ENCODE results near the gene VGF.

The VGF gene

DNA sequence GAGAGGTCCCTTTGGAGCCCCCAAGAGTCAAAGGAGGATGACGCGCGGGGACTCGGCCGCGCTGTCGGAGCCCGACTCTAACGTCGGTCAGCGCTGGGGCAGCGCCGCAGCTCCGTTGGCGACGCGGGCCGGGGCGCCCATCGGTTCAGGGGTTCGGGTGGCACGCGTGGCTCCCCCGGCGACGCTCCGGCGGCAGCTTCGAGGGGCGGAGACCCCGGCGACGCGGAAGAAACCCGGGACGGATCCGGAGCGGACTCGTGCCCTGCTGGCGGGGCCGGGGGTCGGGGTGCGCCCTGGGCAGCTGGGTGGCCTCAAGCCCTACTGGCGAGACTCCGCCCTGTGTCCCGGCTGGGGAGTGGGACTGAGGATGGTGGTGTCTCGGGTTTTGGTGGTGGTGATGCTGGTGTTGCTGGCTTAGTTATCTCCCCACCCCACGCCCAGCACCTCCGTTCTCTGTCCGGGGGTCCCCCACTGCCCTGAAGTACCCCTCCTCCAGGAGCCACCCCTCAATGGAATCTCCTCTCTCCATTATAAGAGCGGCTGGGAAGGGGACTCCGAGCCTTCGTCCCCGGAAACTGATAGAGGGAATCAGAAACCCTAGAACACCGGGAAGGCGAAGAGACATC is 14.9 kb upstream of the VGF start, which contains the start of gene NAT16:
TSS of gene NAT16 (minus strand) at position 164 of the 626 bp plus-strand sequence. CDS start 5,486 bp downstream, outside the sequence.
- no peak for DNase-seq

DNA sequence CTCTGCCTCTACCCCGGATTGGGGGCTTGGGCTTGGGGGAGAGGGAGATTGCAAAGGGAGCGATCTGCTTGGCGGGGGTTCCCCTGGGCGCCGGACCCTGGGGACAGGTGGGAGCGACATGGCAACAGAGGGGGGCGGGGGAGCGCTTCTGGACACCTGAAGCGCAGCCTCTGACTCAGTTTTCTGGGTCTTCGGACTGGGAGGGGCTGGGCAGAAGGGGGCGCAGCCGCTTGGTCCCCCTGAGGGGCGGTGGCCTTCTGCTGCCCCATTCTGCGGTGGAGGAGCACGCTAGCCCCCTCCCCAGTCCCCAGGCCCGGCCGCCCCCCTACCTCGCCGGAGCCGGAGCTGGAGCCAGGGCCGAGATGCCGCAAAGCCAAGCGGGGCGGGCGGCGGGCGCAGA is 14.3 kb upstream of the VGF start:
- no peak for DNase-seq

GRCh38 chr7:101179117-101179516 is 13.7 kb upstream of the VGF start:
- no peak for DNase-seq

DNA sequence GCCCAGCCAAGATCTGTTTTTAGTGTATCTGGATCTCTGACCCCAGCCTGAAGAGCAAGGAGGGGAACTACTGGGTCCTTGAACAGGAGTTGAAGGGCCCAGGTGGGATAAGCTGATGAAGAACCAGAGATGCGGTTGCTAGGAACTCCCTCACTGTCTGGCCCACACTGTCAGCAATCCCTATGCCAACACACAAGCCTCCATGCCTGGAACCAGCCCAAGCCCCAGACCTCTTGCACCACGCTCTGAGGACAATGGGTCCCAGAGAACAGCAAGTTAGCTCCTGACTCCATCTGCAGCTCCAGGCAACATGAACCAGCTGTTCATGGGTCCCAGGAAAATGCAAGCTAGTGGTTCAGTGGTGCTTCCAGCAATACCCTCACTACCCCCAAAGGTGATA is 12.3 kb upstream of the VGF start:
- DNase-seq = no peak

GRCh38 chr7:101175664-101176063 is 10.3 kb upstream of the VGF start:
- no peak for DNase-seq

DNA sequence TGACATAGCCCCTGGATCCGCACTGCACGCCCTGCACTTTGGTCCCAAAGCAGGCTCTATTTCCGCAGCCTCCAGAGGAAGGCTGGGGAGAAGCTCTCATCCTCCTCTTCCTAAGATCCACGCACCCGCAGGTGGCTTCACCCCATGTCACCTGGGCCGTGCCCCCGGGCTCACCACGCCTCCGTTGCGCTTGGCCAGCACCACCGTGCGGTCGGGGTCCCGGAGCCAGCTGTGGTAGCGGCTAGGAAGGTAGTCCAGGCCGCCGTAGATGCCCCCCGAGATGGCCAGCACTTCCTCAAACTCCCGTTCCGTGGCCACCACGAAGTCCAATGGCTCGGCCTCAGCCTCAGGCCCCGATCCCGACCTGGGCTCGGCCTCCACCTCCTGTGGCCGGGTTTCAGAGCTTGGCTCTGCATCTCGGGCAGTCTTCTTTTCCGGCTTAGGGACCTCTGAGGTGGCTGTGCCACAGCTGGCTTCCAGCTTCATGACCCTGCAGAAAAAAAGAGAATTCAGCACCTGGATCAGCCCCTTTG is 9.0 kb upstream of the VGF start:
- no peak for DNase-seq

DNA sequence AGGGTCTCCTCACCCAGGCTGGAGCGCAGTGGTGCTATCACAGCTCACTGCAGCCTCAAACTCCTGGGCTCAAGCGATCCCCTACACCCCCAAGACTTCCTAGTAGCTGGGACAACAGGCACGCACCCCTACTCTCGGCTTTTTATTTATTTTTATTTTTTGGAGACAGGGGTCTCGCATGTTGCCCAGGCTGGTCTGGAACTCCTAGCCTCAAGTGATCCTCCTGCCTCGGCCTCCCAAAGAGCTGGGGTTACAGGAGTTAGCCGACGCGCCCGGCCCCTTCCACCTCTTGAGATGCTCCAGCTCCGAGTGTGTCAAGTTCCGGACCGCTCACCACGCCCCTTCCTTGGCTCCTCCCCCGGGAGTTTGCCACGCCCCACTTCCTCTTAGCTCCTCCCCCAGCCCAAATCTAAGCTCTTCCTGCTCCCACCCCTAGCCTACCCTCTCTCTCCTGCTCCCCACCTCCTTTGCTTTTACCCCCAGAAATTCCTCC is 8.4 kb upstream of the VGF start:
- DNase-seq = peak; percentile 46

DNA sequence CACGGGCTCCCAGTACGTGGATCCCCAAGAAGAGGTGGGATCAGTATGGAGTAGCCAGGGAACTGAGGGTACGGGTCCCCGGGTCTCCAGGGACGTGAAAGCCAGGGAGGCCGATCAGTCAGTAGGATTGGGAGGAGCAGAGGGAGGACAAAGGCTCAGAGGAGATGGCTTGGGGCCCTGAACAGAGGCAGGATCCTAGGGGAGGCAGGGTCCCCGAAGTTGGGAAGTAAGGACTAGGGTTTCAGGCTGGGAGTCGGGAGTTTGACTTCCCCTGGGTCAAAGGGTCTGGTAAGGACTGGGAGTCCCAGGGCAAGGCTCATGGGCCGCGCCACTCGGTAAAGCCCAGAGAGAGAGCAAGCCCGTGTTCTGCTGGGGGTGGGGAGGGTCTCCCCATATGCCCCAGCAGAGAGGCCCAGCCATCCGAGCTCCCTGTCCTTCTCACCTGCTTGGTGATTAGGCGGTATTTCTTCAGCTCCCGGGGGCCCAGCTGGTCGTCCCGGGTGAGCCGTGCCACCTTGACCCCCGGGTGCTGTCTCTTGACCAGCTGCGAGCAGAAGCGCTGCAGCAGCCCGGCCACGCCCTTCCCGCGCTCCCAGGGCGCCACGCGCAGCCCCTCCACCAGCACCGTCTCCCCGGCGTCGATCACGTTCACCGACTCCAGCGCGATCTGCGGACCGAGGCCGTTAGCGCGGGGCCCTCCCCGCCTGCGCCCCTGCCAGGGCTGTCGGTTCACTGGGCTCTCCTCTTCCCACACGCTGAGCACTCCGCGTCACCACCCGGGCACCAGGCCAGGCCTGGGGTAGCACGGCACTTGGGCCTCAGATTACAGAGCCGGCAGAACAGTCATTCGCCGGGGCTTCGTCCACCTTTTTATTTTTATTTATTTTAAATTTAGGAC is 7.7 kb upstream of the VGF start:
- DNase-seq = peak; percentile 67

DNA sequence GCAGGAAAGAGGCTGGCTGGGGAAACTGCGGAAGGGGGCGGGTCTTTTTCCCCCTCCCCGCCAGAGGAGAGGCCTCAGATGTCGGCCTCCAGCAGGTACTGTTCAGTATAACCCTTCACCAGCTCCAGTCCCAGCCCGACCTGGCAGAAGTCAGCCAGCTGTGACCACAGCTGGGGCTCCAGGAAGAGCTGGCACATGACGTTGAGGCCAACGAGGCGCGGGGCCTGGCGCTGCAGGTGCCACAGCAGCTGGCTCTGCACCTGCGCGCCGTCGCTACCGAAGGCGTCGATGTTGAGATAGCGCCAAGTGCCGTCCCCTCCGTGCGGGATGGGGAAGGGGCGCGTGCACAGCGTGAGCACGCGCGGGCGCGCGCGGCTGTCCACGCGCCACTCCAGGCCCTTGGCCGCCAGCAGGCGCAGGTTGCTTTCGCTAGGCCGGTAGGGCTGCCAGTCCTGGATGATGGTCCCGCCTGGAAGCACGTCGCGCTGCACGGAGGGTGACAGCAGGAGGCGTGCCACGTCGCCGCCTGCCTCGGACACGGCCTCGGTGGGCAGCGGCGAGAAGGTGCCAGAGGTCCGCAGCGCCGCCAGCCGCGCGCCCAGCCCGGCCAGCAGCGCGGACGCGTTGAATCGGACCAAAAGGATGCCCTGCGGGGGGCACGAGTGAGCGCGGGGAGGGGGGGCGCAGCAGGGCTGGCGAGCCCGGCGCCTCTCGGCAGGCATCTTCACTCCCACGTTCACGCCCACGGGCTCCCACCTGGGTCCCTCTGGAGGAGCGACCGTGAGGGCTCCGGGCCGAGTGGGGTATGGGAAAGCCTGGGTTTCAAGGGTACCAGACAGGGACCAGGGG is 6.9 kb upstream of the VGF start:
- DNase-seq = peak; percentile 25

- no peak for DNase-seq
Measured at GRCh38 chr7:101171442-101171837, 6.1 kb upstream of the VGF start.

DNA sequence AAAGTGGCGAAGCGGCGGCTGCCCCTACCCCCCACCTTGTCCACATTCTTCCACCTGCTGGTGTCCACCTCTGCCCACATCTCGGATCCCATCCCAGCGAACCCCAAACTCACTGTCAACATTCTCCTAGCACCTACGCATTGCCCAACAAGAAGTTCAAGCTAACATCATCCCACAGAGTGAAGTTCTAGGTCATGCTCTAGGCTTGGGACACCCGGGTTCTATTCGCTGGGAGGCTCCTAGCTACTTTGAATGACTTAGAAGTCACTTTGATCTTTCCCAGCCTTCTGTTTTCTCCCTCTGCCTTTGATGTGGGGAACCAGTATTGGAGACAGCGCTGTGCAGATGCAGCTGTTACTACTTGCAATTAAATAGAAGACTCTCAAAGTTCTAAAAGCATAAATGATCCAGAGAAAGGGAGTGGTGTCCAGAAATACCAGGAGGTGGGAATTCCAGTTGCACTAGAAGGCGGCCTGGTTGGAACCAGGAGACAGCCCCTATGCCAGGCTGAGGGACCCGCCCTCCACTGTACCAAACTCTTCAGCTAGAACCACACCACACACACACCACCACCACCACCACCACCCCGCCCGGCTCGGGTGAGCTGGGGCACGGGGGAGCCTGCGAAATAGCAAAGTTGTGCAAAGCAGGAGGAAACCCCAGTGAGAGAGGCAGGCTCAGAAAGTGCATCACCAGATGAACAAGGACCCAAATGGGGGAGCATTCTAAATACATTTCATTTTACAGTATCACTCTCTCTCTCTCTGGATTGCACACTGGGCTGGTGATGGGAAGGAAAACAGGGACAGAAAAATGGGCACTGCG is 5.5 kb upstream of the VGF start:
- DNase-seq = no peak

- no peak for DNase-seq
Measured at GRCh38 chr7:101169838-101170551, 4.6 kb upstream of the VGF start.

- DNase-seq = no peak
Measured at GRCh38 chr7:101169110-101169837, 3.9 kb upstream of the VGF start.

DNA sequence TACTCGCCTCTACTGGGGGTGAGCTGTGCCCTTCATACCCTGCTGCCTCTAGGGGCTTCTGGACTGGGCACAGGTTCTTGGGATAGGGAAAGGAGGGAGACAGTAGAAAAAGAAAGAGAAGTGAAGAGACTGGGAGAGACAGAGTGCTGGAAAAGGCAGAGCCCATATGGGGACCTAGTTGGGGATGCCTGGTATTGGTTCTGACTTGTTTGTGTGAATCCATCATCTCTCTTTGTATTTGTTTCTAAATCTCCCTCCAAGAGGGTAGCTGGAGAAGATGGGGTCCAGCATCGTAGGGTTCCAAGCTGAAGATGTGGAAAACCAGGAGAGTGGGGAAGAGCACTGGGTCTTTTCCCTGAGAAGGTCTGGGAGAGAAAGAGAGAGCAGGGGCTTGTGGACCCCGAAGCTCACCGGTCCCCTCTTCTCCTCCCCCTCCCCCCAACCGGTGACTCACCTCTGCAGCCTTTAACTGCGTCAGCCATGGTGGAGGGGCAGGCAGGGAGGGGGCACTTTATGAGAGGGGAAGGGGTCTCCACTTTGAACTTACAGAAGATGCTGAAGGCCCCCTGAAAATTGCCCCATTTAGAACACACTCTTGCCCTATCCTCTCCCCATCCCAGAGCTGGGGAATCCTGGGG is 3.2 kb upstream of the VGF start:
- DNase-seq = no peak

DNA sequence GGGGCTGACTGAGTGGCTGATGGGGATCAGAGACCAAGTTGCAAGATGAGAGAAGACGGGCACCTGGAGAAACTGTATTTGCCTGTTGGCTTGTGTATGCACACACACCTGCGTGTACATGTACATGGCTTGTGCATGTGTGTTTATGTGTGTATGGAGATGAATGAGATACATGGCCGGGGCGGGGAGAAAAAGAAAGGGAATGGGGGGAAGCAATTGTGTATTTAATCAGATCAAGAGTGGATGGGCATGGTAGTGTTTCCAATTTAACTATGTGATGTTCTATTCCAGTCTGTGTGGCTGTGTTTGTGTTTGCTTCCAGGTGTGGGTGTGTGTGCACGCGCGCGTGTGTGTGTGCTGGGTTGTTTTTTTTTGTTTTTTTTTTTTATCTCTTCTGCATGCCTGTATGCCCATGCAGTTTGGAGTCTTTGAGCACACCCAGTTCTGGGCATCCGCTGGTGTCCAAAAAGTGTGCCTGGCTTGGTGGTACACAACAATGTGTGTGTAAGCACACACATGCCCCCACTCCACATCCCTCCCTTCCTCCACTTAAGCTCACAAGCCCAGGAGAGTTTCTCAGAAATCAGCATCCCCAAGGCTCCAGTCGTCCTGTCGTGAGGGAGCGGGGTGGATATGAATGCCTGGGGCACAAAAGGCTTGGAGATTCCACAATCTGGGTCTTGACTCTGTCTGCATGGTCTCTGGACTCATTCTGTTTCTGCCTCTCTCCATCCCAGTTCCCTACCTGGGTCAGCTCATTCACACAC is 2.5 kb upstream of the VGF start:
- no peak for DNase-seq

DNA sequence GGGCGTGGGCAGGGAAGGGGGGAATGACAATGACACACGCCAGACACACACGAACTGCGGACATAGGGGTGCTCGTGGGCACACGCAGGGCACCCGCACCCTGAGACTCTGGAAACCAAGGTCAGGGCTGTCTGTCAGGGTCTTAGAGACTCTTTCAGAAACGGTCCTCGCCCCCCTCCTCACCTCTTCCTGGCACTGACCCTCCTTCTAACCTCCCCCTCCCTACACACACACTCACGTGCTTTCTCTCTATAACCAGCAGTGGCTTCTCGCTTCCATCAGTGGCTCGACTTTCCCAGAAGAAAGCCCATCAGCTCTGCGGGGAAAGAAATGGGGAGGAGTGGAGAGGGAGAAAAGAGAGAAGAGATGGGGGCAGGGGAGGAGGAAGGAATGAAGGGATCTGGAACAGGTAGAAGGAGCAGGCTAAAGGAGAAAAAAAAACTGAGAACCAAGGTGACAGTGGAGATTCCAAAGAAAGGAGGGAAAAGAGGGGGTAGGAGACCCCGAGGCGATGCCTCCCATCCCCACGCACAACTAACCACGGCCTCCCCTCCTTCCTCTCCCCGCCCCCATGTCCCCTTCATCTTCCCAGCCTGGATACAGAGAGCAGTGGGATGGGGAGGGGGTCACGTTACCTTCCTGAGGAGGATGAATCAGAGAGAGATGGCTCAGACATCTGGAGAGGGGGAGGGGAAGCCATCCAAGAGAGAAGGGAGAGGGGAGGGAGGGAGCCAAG is 1.7 kb upstream of the VGF start:
- no peak for DNase-seq

DNA sequence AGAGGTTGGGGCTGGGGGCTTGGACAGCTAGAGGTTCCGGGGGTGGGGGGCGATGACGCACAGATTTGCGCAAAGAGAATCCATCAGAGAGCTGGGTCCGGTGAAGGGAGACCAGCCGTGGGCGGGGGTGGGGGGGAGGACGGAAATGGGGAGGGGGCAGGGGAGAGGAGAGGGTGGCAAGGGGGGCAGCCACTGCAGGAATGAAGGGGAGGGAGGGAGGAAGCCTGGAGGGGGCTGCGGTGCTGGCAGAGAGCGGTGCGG is 1.2 kb upstream of the VGF start:
- DNase-seq = no peak

GRCh38 chr7:101165958-101166647 is 734 bp upstream of the VGF start:
- DNase-seq = no peak

Measured in DMS153 (cell line).